Erythroblast (primary cell): Measurements from ENCODE around the gene DARS1.

Experiments
- GATA1 ChIP-seq: IDR thresholded peaks from 2 replicates; pipeline ENCODE4 v1.6.1; 2011; ENCODE audit warnings: low read depth, mild to moderate bottlenecking, control low read depth, low read length, moderate library complexity
- POLR2A ChIP-seq: IDR thresholded peaks from 2 replicates; pipeline ENCODE4 v1.6.1; 2011; ENCODE audit warnings: mild to moderate bottlenecking, low read length

GRCh38 chr2:136020831-136021230 lies 35.4 kb upstream of the DARS1 start:
- TF ChIP-seq POLR2A (no peak), GATA1 (no peak)
